KMS-11 (cell line): Measurements from ENCODE around the gene DPPA3.

Experiments used
- H2AFZ ChIP-seq: fragments of 200-600 bp; sonication (generic); 2 replicates; pipeline ENCODE4 v1.6.1; 2016; ENCODE audit warnings: antibody characterized with exemption, mixed run types, low read depth
- H3K27ac ChIP-seq: fragments of 200-600 bp; sonication (generic); 2 replicates; pipeline ENCODE4 v1.6.1; 2016; ENCODE audit warnings: mild to moderate bottlenecking, mixed run types
- H3K27me3 ChIP-seq: fragments of 200-600 bp; sonication (generic); 2 replicates; pipeline ENCODE4 v1.6.1; 2017; ENCODE audit warnings: mild to moderate bottlenecking, low read depth, mixed run types, moderate library complexity; ENCODE audit not compliant: insufficient read depth
- H3K36me3 ChIP-seq: fragments of 200-600 bp; sonication (generic); 2 replicates; pipeline ENCODE4 v1.6.1; 2017; ENCODE audit warnings: mild to moderate bottlenecking, mixed run types; ENCODE audit not compliant: insufficient read depth
- H3K4me1 ChIP-seq: fragments of 200-600 bp; sonication (generic); 2 replicates; pipeline ENCODE4 v1.6.1; 2016; ENCODE audit warnings: mild to moderate bottlenecking, low read depth, mixed run types; ENCODE audit not compliant: poor library complexity, severe bottlenecking
- H3K4me2 ChIP-seq: fragments of 200-600 bp; sonication (generic); 2 replicates; pipeline ENCODE4 v1.7.0; 2016; ENCODE audit warnings: mild to moderate bottlenecking, mixed run types
- H3K4me3 ChIP-seq: fragments of 200-600 bp; sonication (generic); IDR thresholded peaks from 2 replicates; pipeline ENCODE4 v1.6.1; 2017; ENCODE audit warnings: low read depth, low read length, mixed read lengths; ENCODE audit not compliant: insufficient read depth
- H3K79me2 ChIP-seq: fragments of 200-600 bp; sonication (generic); 2 replicates; pipeline ENCODE4 v1.6.1; 2016; ENCODE audit warnings: low read depth, mixed run types; ENCODE audit not compliant: insufficient read depth
- H3K9ac ChIP-seq: fragments of 200-600 bp; sonication (generic); 2 replicates; pipeline ENCODE4 v1.6.1; 2016; ENCODE audit warnings: mild to moderate bottlenecking, mixed run types
- H4K20me1 ChIP-seq: fragments of 200-600 bp; sonication (generic); 2 replicates; pipeline ENCODE4 v1.6.1; 2016; ENCODE audit warnings: mild to moderate bottlenecking, mixed run types; ENCODE audit not compliant: insufficient read depth
- TF ChIP-seq, protein P1 (sequence below): fragments of 200-600 bp; sonication (generic); conservative IDR thresholded peaks from 2 replicates; pipeline ENCODE4 v1.6.1; 2017; ENCODE audit warnings: low read depth, mild to moderate bottlenecking, antibody characterized with exemption, low read length, moderate library complexity, mixed read lengths

Gene DPPA3

DNA sequence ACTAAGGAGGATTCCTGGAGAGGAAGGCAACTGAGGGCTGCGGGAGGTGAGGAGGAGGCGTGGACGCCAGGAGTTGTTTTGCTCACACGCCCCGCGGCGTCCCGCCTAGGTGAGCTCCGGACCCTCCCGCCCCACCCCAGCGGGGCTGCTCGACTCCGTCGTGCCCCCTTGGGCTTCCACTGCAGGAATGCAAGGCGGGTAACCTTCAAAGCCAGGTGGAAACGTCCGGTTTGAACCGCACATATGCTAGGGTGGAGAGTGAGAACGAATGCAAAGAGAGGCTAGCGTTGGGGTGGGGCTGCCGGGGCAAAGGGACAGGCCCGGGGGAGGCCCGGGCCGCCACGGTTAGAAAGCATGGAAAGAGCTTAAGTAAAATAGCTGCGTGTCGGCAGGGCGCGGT is 5.4 kb upstream of the DPPA3 start:
- H3K27ac ChIP-seq: no peak overlapping the region
- no peak overlapping the region for H2AFZ ChIP-seq
- no peaks in the 10 kb centered on the region for H3K27me3 ChIP-seq
- no peaks in the 10 kb centered on the region for H3K4me1 ChIP-seq
- no peak overlapping the region for H3K4me3 ChIP-seq
- H3K79me2 ChIP-seq: no peaks in the 10 kb centered on the region
- no peak overlapping the region for H3K4me2 ChIP-seq
- TF ChIP-seq, protein P1, sequence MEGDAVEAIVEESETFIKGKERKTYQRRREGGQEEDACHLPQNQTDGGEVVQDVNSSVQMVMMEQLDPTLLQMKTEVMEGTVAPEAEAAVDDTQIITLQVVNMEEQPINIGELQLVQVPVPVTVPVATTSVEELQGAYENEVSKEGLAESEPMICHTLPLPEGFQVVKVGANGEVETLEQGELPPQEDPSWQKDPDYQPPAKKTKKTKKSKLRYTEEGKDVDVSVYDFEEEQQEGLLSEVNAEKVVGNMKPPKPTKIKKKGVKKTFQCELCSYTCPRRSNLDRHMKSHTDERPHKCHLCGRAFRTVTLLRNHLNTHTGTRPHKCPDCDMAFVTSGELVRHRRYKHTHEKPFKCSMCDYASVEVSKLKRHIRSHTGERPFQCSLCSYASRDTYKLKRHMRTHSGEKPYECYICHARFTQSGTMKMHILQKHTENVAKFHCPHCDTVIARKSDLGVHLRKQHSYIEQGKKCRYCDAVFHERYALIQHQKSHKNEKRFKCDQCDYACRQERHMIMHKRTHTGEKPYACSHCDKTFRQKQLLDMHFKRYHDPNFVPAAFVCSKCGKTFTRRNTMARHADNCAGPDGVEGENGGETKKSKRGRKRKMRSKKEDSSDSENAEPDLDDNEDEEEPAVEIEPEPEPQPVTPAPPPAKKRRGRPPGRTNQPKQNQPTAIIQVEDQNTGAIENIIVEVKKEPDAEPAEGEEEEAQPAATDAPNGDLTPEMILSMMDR: no peak
- no peaks in the 10 kb centered on the region for H3K36me3 ChIP-seq
- no peaks in the 10 kb centered on the region for H4K20me1 ChIP-seq
- H3K9ac ChIP-seq: no peak overlapping the region

DNA sequence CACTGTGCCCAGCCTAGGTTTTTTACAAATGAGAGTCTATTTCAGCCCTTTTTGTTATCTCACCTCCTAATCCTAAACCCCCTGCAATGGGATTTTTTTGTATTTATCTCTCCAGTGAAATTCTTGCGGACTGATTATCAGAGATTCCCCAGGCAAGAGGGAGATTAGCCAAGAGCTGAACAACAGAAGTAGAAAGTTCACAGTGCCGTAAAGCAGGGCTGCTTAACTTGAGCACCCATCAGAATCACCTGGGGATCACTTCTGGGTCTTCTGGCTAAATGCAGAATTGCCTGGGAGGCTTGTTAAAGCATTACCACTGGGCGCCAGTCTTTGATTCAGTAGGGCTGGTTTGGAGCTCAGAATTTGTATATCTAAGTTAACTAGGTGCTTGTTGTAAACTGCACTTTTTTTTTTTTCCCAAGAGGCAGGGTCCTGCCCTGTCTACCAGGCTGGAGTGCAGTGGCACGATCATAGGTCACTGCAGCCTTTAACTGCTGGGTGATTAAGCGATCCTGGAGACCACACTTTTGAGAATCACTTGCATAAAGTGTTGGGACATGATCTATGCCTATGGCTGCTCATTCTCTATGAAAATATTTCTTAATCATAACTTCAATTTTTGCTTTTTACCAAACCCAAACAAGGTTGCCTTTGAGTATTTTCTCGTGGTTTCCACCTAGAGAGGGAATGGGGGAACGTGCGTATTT is 1.1 kb upstream of the DPPA3 start:
- no peak overlapping the region for H3K9ac ChIP-seq
- no peak overlapping the region for H2AFZ ChIP-seq
- TF ChIP-seq, protein P1: no peak
- no peaks in the 10 kb centered on the region for H3K79me2 ChIP-seq
- no peaks in the 10 kb centered on the region for H3K27me3 ChIP-seq
- H3K4me2 ChIP-seq: no peak overlapping the region
- H3K27ac ChIP-seq: no peak overlapping the region
- H4K20me1 ChIP-seq: no peaks in the 10 kb centered on the region
- no peak overlapping the region for H3K4me3 ChIP-seq
- no peaks in the 10 kb centered on the region for H3K36me3 ChIP-seq
- H3K4me1 ChIP-seq: no peaks in the 10 kb centered on the region

DNA sequence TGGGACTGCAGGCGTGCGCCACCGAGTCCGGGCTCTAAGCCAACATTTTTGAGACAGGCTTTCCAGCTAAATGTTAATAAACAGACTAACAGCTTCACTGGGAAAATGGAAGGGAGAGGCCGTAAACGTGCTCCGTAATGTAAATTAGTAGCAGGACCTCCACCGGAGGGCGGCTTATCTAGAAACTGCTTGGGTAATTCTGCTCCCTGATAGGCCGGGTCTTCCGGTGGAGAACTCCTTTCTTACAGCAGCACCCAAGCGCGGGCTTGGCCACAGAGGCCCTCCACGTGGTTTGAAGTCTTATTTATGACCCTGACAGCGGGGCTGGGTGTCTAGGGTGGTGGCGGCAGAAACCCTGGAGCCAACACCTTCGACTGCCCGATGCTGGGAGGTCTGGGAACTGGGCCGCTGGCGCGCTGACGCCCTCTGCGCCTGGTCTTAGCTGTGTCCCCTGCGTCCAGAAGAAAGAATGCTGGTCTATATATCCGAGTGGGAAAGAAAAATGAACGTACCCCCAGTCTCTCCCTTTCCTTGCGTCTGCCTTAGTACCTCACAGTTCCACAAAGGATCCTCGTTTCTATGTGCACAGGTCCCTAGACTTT is 1.7 kb downstream of the DPPA3 start:
- no peaks in the 10 kb centered on the region for H3K27me3 ChIP-seq
- no peak overlapping the region for H3K9ac ChIP-seq
- H3K4me3 ChIP-seq: no peak overlapping the region
- H2AFZ ChIP-seq: no peak overlapping the region
- H4K20me1 ChIP-seq: no peaks in the 10 kb centered on the region
- H3K36me3 ChIP-seq: no peaks in the 10 kb centered on the region
- TF ChIP-seq, protein P1: no peak
- no peak overlapping the region for H3K27ac ChIP-seq
- H3K79me2 ChIP-seq: no peaks in the 10 kb centered on the region
- H3K4me1 ChIP-seq: no peaks in the 10 kb centered on the region
- H3K4me2 ChIP-seq: no peak overlapping the region

DNA sequence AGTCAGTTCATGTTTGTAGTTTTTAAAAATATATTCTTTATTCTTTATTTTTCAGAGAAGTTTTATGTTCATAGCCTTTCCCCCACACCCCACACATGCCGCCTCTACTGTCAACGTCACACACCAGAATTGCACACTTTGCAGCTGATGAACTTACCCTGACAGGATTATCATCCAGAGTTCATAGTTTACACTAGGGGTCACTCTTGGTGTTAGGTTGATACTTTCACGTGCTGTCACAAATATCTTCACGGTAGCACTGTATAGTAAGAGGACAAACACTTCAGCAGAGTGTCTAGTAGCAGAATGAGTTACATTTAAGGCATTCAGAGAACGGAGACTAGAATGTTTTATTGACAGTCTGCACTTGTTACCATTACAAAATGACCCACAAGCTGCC is 5.1 kb downstream of the DPPA3 start:
- Histone ChIP-seq H3K4me3 (no peak overlapping the region), H3K27me3 (no peaks in the 10 kb centered on the region), H3K4me2 (no peak overlapping the region), H2AFZ (no peak overlapping the region), H3K27ac (no peak overlapping the region), H3K79me2 (no peaks in the 10 kb centered on the region), H4K20me1 (no peaks in the 10 kb centered on the region), H3K9ac (no peak overlapping the region), H3K36me3 (no peaks in the 10 kb centered on the region), H3K4me1 (no peaks in the 10 kb centered on the region)
- TF ChIP-seq, protein P1: no peak
